Fibroblast of villous mesenchyme (primary cell): ENCODE results near the gene STXBP6. TPM values are rescaled to one million over a fixed set of nuclear protein-coding genes. Genes with fewer than 3 reads are reported as not detected.

Source experiments
- DNase-seq: peaks from one replicate; pipeline ENCODE4 v3.0.0-alpha.2; 2010; ENCODE audit warnings: low read depth
- H3K4me3 ChIP-seq: 2 replicates; pipeline ENCODE4 v1.5.1; 2011; ENCODE audit warnings: low read depth, mild to moderate bottlenecking, low read length
- CTCF ChIP-seq: IDR thresholded peaks from 2 replicates; pipeline ENCODE4 v1.5.1; 2012; ENCODE audit warnings: low read depth, mild to moderate bottlenecking, low read length; ENCODE audit not compliant: insufficient read depth
- total RNA-seq: library from RNA; depleted of rRNA; stranded (reverse); fragments of >200 nt; gene quantifications from 2 replicates; pipeline ENCODE4 v1.2.3, GENCODE V29; 2012

STXBP6 gene
- total RNA-seq, 1 donor: 4.7 TPM

DNA sequence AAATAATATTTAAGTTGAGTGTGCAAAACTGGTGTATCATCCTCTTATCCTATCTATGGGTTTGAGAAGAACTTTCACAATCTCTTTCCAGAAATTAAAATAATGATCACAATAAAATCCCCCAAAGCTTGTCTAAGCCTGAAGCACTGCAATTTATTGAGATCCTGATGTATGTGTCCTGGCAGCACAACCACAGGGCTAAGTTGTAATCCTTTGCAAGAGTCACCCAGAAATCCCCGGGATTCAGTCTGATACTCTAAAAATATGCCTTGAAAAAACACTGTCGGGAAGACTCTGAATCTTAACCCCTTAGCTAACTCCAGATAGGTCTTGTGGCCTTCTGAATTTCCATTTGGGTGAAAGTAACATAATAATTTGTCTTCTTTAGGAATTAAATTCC is 40.3 kb upstream of the STXBP6 start:
- TF ChIP-seq CTCF: no peak
- H3K4me3 ChIP-seq: no peak overlapping the region
- DNase-seq: no peak

DNA sequence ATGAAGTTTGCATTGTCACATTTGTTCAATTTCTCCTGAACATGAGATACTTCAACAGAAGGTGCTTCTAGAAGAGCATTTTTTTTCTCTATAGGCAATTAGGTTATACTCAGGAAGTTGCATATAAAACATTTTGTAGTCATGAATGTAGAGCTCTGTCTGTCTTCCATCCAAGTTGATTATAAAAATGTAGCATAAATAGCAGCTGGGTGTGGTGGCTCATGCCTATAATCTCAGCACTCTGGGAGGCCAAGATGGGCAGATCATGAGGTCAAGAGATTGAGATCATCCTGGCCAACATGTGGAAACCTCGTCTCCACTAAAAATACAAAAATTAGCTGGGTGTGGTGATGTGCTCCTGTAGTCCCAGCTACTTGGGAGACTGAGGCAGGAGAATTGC is 39.5 kb upstream of the STXBP6 start:
- H3K4me3 ChIP-seq: no peak overlapping the region
- TF ChIP-seq CTCF: no peak
- no peak for DNase-seq

GRCh38 chr14:25086821-25087396 is 37.0 kb upstream of the STXBP6 start:
- no peak overlapping the region for H3K4me3 ChIP-seq
- no peak for DNase-seq
- TF ChIP-seq CTCF: no peak

DNA sequence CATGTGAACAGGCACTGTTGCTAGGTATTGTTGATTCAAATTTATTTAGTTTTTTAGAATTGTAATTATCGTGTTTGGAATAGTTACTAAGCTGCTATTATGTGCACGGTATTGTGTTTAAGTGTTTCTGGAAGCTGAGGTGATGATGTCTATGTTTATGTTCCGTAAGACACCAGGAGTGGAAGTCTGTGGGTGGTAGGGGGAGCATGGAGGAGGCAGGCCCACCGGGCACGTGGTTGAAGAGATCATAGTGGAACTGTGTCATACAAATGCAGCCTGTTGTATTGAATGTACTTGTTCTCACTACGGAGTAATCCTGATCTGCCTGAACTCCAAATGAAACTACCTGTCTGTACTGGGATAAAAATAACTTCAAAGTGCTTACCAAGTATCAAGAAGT is 36.1 kb upstream of the STXBP6 start:
- DNase-seq: no peak

DNA sequence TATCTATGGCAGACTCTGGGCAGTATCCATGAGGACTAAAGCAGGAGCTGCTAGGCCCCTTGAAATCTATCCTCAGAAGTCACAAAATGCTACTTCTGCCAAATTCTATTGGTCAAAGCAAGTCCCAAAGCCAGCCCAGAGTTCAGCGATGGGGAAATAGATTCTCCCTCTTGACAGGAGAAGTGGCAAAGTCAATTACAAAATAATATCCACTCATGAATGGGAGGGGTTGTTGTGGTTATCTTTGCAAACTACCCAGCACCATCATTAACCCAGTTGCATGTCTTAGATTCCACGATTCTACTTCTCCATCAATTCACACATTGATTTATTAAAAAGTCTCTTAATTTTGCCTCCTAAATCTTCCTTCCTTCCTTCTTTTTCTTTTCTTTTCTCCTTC is 30.7 kb upstream of the STXBP6 start:
- no peak for DNase-seq
- no peak for TF ChIP-seq CTCF
- no peak overlapping the region for H3K4me3 ChIP-seq

More for the DNA sequence above, 36.1 kb upstream of the STXBP6 start:
- no peak overlapping the region for H3K4me3 ChIP-seq
- no peak for TF ChIP-seq CTCF

DNA sequence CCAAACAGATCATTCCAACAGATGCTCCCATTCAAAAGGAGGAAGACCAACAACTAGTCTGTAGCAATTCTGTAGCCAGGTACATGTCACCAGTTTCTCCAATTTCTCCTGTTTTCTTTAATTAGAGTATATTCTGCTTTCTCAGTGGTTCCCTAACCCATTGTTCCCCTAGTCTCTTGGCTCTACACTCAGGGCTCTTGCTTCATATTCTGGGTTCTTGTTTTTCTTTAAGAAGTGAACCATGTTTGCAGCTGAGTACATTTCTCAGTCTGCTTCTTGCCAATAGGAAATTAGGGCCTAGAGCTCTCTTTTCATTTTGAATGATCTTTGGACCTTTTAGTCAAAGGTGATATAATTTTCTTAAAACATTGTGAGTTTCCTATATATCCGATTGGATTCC is 29.4 kb upstream of the STXBP6 start:
- no peak overlapping the region for H3K4me3 ChIP-seq
- TF ChIP-seq CTCF: no peak
- DNase-seq: no peak

- DNase-seq: no peak
- H3K4me3 ChIP-seq: no peak overlapping the region
- TF ChIP-seq CTCF: no peak
Observed at GRCh38 chr14:25074099-25074685, 24.2 kb upstream of the STXBP6 start.
